Kidney (tissue), 14 donors: ENCODE measurements around the gene VSTM2L. TPM values are rescaled to one million over a fixed set of nuclear protein-coding genes. Genes with fewer than 3 reads are reported as not detected.

ENCODE experiments used
- DNase-seq, 5 donors: peaks; one replicate each; pipeline ENCODE4 v3.0.0-alpha.2; 2013 to 2020
- FAIRE-seq: peaks from 2 replicates; lab custom pipeline; 2012; peaks lifted over from hg19 to GRCh38; lab: Jason Lieb, UNC
- H3K27ac ChIP-seq, 2 donors: one replicate each; pipeline ENCODE4 v1.7.0; 2013; ENCODE audit warnings: low read depth in 2 of 2, low read length in 2 of 2, inconsistent platforms in 1 of 2
- H3K27me3 ChIP-seq: one replicate; pipeline ENCODE4 v1.7.1; 2013; ENCODE audit warnings: low read length, inconsistent platforms; ENCODE audit not compliant: control insufficient read depth, insufficient read depth
- H3K36me3 ChIP-seq, 3 donors: one replicate each; pipeline versions ENCODE4 v1.7.0 to v1.7.1; 2013; ENCODE audit warnings: low read length in 3 of 3, control low read depth in 1 of 3, inconsistent platforms in 1 of 3; ENCODE audit not compliant: insufficient read depth in 3 of 3, control insufficient read depth in 2 of 3
- H3K4me1 ChIP-seq, 3 donors: one replicate each; pipeline versions ENCODE4 v1.7.0 to v1.7.1; 2013; ENCODE audit warnings: low read length in 3 of 3, inconsistent platforms in 1 of 3, low read depth in 1 of 3; ENCODE audit not compliant: control insufficient read depth in 2 of 3, insufficient read depth in 2 of 3
- H3K4me3 ChIP-seq, 3 donors: one replicate each; pipeline versions ENCODE4 v1.7.0 to v1.8.1; 2013; ENCODE audit warnings: low read length in 3 of 3, control low read depth in 1 of 3, inconsistent platforms in 1 of 3
- H3K9ac ChIP-seq, 3 donors: one replicate each; pipeline versions ENCODE4 v1.7.0 to v1.7.1; 2013; ENCODE audit warnings: low read length in 3 of 3, control low read depth in 1 of 3, inconsistent platforms in 1 of 3
- H3K9me3 ChIP-seq, 3 donors: one replicate each; pipeline versions ENCODE4 v1.7.0 to v1.7.1; 2013; ENCODE audit warnings: low read length in 3 of 3, control low read depth in 1 of 3, inconsistent platforms in 1 of 3; ENCODE audit not compliant: control insufficient read depth in 2 of 3, insufficient read depth in 1 of 3
- intact Hi-C: fragments of 100-400 bp; cut with DNase I; formaldehyde crosslinking; loops from one replicate; pipeline ENCODE4 v1.11.1; 2022
- polyA plus RNA-seq: library from polyadenylated mRNA; stranded (reverse); fragments of 350-450 nt; fragmentation: Illumina TruSeq; extraction: RNeasy Lipid Tissue Mini Kit (QIAGEN cat#74804); gene quantifications from one replicate; pipeline ENCODE4 v1.2.3, GENCODE V29; 2014; ENCODE audit warnings: low read depth, low replicate concordance; ENCODE audit not compliant: insufficient read depth
- total RNA-seq: library from RNA; stranded (reverse); fragmentation: NEBNext Ultra II Directional; extraction: Animal tissue kit (Norgen Biotek cat#: 25700); gene quantifications from one replicate; pipeline ENCODE4 v1.2.1, GENCODE V29; 2021
- TF ChIP-seq, protein P1 (sequence below): IDR thresholded peaks from 3 replicates; pipeline ENCODE4 v1.5.1; 2012; ENCODE audit warnings: mild to moderate bottlenecking, moderate library complexity, borderline replicate concordance; ENCODE audit not compliant: insufficient read depth; ENCODE audit errors: extremely low read depth
- donor health status: control.
- donor health status: control.
- donor health status: control.
- donor health status: control.
- donor health status: control.
- donor health status: DM: yes; HTN: yes; CAD: no.
- donor health status: Normal renal cell carcinoma (clear cell type).

The VSTM2L gene
- total and polyA plus RNA-seq, 2 donors from 2014 or later: 2.8 to 4.1 TPM

DNA sequence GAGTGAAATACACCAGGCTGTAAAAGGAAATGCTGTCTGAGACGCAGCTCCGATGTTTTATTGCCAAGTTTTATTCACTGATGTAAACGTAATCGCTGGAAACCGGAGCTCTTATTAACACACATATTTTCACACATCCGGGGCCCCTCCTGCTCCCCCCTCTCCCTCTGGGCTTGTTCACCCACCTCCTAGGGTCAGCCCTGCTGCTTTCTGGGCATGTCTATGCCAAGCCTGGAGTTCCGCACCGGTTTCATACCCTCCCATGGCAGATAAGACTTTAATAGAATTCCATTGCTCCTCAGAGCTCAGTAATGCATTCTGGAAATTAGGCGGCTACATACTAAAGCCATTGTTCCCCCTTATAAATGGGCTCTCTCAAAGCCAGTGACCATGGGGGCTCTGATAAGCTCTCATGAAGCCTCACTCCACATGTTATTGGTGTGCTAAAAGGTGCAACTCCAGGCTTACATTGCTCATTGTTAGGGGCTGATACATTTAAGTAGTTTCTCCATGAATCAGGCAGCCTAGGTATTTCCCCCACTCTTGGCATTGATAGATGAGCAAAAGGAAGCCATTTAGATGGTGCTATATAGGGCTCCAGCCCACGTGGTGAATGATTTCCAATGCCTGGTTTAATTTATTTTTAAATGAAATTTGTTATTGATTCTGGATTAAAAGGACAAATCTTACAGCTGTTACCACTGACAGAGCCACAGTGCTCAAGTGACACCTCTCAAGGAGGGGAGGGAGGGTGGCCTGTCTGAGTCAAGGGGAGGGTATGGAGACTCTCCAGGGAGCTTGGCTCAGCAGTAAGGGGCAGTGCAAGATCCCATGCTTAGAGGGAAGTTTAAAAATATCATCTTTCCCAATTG is 4.5 kb upstream of the VSTM2L start:
- no peaks in the 10 kb centered on the region for H3K27me3 ChIP-seq
- FAIRE-seq: no peak
- no peak for DNase-seq

DNA sequence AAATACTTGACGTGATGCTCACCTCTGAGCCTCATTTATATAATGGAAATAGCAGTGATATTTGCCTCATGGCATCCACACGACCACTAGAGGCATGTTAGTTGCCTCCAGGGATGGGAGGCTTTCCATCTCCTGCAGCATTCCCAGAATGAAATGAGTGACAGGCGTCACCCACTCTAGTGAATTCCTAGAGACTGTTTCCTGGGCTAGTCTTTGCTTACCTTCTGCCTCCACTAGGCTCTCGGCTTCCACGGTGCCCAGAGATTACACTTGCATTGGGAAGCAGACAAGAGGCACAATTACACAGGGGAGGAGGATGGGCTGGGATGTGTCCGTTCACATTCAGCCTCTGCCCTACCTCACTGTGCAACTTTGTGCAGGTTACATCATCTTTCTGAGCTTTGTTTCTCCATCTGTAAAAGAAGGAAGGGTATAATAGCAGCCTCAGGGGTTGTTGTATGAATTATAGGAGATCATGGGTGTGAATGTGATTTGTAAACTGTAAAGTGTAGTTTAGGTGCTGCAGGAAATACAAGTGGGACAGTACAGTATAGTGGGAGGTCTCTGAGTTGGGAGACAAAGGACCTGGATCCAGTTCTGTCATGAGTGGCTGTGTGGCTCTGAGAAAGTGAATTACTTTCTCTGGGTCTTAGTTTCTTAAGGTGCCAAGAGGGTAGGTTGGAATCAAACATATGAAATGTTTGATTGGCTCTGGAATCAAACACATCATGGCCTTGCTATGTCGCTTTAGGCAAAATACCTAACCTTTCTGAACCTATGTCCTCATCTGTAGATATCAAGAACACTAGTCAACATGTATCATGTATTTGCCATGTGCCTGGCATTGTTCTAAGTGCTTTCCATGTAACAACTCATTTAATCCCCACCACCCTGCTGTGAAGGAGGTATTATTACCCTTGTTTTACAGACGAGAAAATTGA is 3.6 kb upstream of the VSTM2L start:
- FAIRE-seq (no peak), DNase-seq (no peak)
- H3K9ac ChIP-seq: no peak overlapping the region
- TF ChIP-seq, protein P1, sequence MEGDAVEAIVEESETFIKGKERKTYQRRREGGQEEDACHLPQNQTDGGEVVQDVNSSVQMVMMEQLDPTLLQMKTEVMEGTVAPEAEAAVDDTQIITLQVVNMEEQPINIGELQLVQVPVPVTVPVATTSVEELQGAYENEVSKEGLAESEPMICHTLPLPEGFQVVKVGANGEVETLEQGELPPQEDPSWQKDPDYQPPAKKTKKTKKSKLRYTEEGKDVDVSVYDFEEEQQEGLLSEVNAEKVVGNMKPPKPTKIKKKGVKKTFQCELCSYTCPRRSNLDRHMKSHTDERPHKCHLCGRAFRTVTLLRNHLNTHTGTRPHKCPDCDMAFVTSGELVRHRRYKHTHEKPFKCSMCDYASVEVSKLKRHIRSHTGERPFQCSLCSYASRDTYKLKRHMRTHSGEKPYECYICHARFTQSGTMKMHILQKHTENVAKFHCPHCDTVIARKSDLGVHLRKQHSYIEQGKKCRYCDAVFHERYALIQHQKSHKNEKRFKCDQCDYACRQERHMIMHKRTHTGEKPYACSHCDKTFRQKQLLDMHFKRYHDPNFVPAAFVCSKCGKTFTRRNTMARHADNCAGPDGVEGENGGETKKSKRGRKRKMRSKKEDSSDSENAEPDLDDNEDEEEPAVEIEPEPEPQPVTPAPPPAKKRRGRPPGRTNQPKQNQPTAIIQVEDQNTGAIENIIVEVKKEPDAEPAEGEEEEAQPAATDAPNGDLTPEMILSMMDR: no peak
- no peak overlapping the region for H3K4me3 ChIP-seq
- no peak overlapping the region for H3K27ac ChIP-seq
- no peaks in the 10 kb centered on the region for H3K9me3 ChIP-seq
- H3K36me3 ChIP-seq: no peaks in the 10 kb centered on the region
- no peaks in the 10 kb centered on the region for H3K4me1 ChIP-seq
- H3K27me3 ChIP-seq: peaks cover 4% of the 10 kb centered on the region
- intact Hi-C loops: no loop called here

More for the DNA sequence above, 4.5 kb upstream of the VSTM2L start:
- TF ChIP-seq, protein P1: no peak
- Histone ChIP-seq H3K27ac (no peak overlapping the region), H3K9me3 (no peaks in the 10 kb centered on the region), H3K36me3 (no peaks in the 10 kb centered on the region), H3K4me1 (no peaks in the 10 kb centered on the region), H3K4me3 (no peak overlapping the region), H3K9ac (no peak overlapping the region)
- intact Hi-C loops: no loop called here

DNA sequence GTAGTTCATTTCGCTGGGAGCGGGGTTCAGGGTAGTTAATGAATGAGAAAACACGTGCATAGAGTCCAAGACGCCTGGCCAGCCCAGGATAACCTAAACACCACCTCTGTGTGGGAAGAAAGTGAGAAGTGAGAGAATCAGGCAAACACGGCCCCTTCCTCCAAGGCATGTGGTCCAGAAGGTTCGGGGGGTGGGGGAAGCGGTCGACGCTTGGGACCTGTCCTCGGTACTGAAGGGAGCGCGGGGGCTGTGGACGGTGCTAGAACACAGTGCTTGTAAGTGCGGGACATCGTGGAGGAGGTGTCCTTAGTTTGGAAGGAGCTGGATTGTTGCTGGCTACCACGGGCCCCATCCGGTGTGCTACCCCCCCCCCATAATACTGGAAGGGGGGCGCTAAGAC is 1.7 kb upstream of the VSTM2L start:
- intact Hi-C loops: no loop called here

More for the DNA sequence above, 1.7 kb upstream of the VSTM2L start:
- DNase-seq (peak in 3 of 5 donors; percentile 69 to 76 (median 74)), FAIRE-seq (no peak)
- H3K9me3 ChIP-seq: no peaks in the 10 kb centered on the region
- no peak overlapping the region for H3K4me3 ChIP-seq
- H3K36me3 ChIP-seq: no peaks in the 10 kb centered on the region
- TF ChIP-seq, protein P1: no peak
- no peak overlapping the region for H3K9ac ChIP-seq
- H3K4me1 ChIP-seq: no peaks in the 10 kb centered on the region
- no peak overlapping the region for H3K27ac ChIP-seq
- H3K27me3 ChIP-seq: peaks cover 4% of the 10 kb centered on the region
